Fibroblast of lung (primary cell): ENCODE results near the gene USO1. TPM values are rescaled to one million over a fixed set of nuclear protein-coding genes. Genes with fewer than 3 reads are reported as not detected.

Experiments used
- DNase-seq, 2 donors: peaks; one replicate each; pipeline versions ENCODE4 v3.0.0 to v3.0.0-alpha.2; 2010; ENCODE audit warnings: low read depth in 2 of 2
- H2AFZ ChIP-seq: 2 replicates; pipeline ENCODE4 v1.5.1; 2012; ENCODE audit warnings: low read length, control low read depth, inconsistent platforms
- H3K27ac ChIP-seq: 2 replicates; pipeline ENCODE4 v1.5.1; 2011; ENCODE audit warnings: low read length, control low read depth; ENCODE audit not compliant: insufficient read depth
- H3K27me3 ChIP-seq: 2 replicates; pipeline ENCODE4 v1.5.1; 2011; ENCODE audit warnings: mild to moderate bottlenecking, low read length; ENCODE audit not compliant: control insufficient read depth, insufficient read depth
- H3K36me3 ChIP-seq: 2 replicates; pipeline ENCODE4 v1.5.1; 2011; ENCODE audit warnings: low read length; ENCODE audit not compliant: control insufficient read depth, insufficient read depth
- H3K4me1 ChIP-seq: 2 replicates; pipeline ENCODE4 v1.5.1; 2011; ENCODE audit warnings: low read length; ENCODE audit not compliant: control insufficient read depth, insufficient read depth; ENCODE audit errors: extremely low read depth
- H3K4me2 ChIP-seq: 2 replicates; pipeline ENCODE4 v1.5.1; 2011; ENCODE audit warnings: low read length, control low read depth; ENCODE audit not compliant: insufficient read depth; ENCODE audit errors: extremely low read depth
- H3K4me3 ChIP-seq, 4 experiments: fragments of 200-600 bp in 1 of 4; sonication (generic) in 1 of 4; replicated peaks in 1 of 4; 2 replicates each; pipeline ENCODE4 v1.5.1; 2011 to 2016; ENCODE audit warnings: low read length in 4 of 4, low read depth in 3 of 4, mild to moderate bottlenecking in 3 of 4, control low read depth in 2 of 4, inconsistent platforms in 1 of 4, mixed read lengths in 1 of 4; ENCODE audit not compliant: insufficient read depth in 1 of 4; ENCODE audit errors: control extremely low read depth in 1 of 4
- H3K79me2 ChIP-seq: 2 replicates; pipeline ENCODE4 v1.5.1; 2012; ENCODE audit warnings: mild to moderate bottlenecking, low read length, inconsistent platforms; ENCODE audit not compliant: control insufficient read depth, insufficient read depth
- H3K9ac ChIP-seq: 2 replicates; pipeline ENCODE4 v1.5.1; 2011; ENCODE audit warnings: mild to moderate bottlenecking, low read length, control low read depth; ENCODE audit not compliant: insufficient read depth
- H3K9me3 ChIP-seq: 2 replicates; pipeline ENCODE4 v1.5.1; 2012; ENCODE audit warnings: low read depth, low read length; ENCODE audit not compliant: control insufficient read depth, insufficient read depth
- H4K20me1 ChIP-seq: 2 replicates; pipeline ENCODE4 v1.5.1; 2011; ENCODE audit warnings: low read length; ENCODE audit not compliant: control insufficient read depth, insufficient read depth; ENCODE audit errors: extremely low read depth
- CTCF ChIP-seq, 2 donors: IDR thresholded peaks in 1 of 2; conservative IDR thresholded peaks in 1 of 2; 1 replicate in 1 of 2; 2 replicates in 1 of 2; pipeline ENCODE4 v1.5.1; 2011 to 2012; ENCODE audit warnings: low read length in 2 of 2, control low read depth in 1 of 2, inconsistent platforms in 1 of 2, low read depth in 1 of 2, mild to moderate bottlenecking in 1 of 2
- EZH2 ChIP-seq: IDR thresholded peaks from 2 replicates; pipeline ENCODE4 v1.5.1; 2012; ENCODE audit warnings: low read length, control low read depth, mild to moderate bottlenecking; ENCODE audit errors: missing control alignments
- polyA plus RNA-seq, 2 donors: library from polyadenylated mRNA; depleted of rRNA in 1 of 2; stranded (reverse) in 1 of 2; unstranded in 1 of 2; fragments of >200 nt; gene quantifications; 2 replicates each; pipeline ENCODE4 v1.2.1, GENCODE V29; 2011 to 2012; ENCODE audit warnings: missing spikeins in 1 of 2
- total RNA-seq: library from RNA; depleted of rRNA; stranded (reverse); fragments of >200 nt; gene quantifications from 2 replicates; pipeline ENCODE4 v1.2.1, GENCODE V29; 2014

USO1 gene
- total and polyA plus RNA-seq, 2 donors (not counting 1 experiment from before 2014, with no cell fraction given) = 123 to 130 TPM

DNA sequence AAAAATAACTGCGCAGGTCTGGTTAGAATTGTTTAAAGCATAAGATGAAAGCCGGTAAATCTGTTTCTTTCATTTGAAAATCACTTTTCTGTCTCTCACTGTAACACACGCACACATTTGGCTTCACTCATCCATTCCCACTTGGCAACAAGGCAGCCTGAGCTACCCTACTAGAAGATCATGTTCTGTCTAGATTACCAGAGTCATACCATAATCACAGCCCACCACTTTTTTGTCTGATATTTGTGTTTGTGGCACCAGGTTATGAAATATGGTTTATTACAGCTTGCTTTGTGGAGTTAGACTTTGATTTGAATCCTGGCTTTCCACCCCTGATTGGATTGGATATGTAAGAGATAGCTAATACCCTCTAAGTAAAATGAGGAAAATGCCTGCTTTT is 2.2 kb downstream of the USO1 start:
- no peak for TF ChIP-seq EZH2
- no peak for TF ChIP-seq CTCF (conservative IDR thresholded peaks at IDR 0.05 in 1 of 2, IDR thresholded peaks at IDR 0.05 in 1 of 2; ENCODE audit: low read depth in 1 of 2, low read length in 2 of 2)
- H3K27ac ChIP-seq = peak overlapping the region; percentile 31
- no peak overlapping the region for H3K9ac ChIP-seq
- H3K4me2 ChIP-seq = peak overlapping the region; percentile 82
- no peak for DNase-seq
- H3K36me3 ChIP-seq = no peaks in the 10 kb centered on the region
- H3K9me3 ChIP-seq = no peaks in the 10 kb centered on the region
- H3K4me3 ChIP-seq = peak overlapping the region; percentile 5 to 96 (median 65)
- H3K79me2 ChIP-seq = peaks cover 63% of the 10 kb centered on the region
- H3K27me3 ChIP-seq = no peaks in the 10 kb centered on the region
- no peak overlapping the region for H2AFZ ChIP-seq
- peaks cover 5% of the 10 kb centered on the region for H3K4me1 ChIP-seq
- no peaks in the 10 kb centered on the region for H4K20me1 ChIP-seq

DNA sequence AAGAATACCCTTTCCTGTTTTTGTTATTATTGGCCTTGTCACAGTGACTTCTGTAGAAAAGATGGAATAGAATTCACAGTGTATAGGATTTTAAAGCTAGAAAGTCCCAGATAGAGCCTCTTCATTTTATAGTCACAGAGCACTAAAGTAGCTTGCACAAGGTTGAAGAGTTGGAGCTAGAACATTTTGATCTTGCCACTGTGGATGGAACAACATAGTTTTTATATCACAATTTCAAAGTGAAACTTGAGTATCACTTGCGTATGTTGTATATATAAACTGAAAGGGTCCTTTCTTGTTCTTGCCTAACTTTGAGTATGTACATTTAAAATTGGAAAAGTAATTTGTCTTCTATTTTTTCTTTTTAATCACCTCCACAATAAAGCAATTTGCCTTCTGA is 2.7 kb downstream of the USO1 start:
- H3K4me3 ChIP-seq = peak overlapping the region; percentile 5 to 96 (median 65)
- no peaks in the 10 kb centered on the region for H3K36me3 ChIP-seq
- H2AFZ ChIP-seq = no peak overlapping the region
- H3K79me2 ChIP-seq = peaks cover 66% of the 10 kb centered on the region
- no peaks in the 10 kb centered on the region for H3K9me3 ChIP-seq
- no peak overlapping the region for H3K27ac ChIP-seq
- H3K4me1 ChIP-seq = peaks cover 5% of the 10 kb centered on the region
- H3K9ac ChIP-seq = no peak overlapping the region
- peak in 1 of 2 donors; percentile 59 for DNase-seq
- H4K20me1 ChIP-seq = no peaks in the 10 kb centered on the region
- peak overlapping the region; percentile 82 for H3K4me2 ChIP-seq
- H3K27me3 ChIP-seq = no peaks in the 10 kb centered on the region
- TF ChIP-seq CTCF (conservative IDR thresholded peaks at IDR 0.05 in 1 of 2, IDR thresholded peaks at IDR 0.05 in 1 of 2; ENCODE audit: low read depth in 1 of 2, low read length in 2 of 2) = no peak
- TF ChIP-seq EZH2 = no peak

- H3K9me3 ChIP-seq = no peaks in the 10 kb centered on the region
These were observed 5.5 kb downstream of the USO1 start for GRCh38 chr4:75729836-75730235.

More at GRCh38 chr4:75729836-75730235, 5.5 kb downstream of the USO1 start:
- no peak overlapping the region for H2AFZ ChIP-seq
- no peaks in the 10 kb centered on the region for H4K20me1 ChIP-seq
- DNase-seq = no peak
- peaks cover 2% of the 10 kb centered on the region for H3K4me1 ChIP-seq
- H3K4me2 ChIP-seq = peak overlapping the region; percentile 54
- no peak for TF ChIP-seq CTCF (conservative IDR thresholded peaks at IDR 0.05 in 1 of 2, IDR thresholded peaks at IDR 0.05 in 1 of 2; ENCODE audit: low read depth in 1 of 2, low read length in 2 of 2)
- TF ChIP-seq EZH2 = no peak
- H3K4me3 ChIP-seq = peak overlapping the region in 2 of 4 experiments; percentile 23 to 38
- H3K9ac ChIP-seq = no peak overlapping the region
- no peaks in the 10 kb centered on the region for H3K36me3 ChIP-seq
- H3K27me3 ChIP-seq = no peaks in the 10 kb centered on the region
- H3K27ac ChIP-seq = no peak overlapping the region
- peaks cover 77% of the 10 kb centered on the region for H3K79me2 ChIP-seq
